GM12892 (cell line): ENCODE measurements around the gene TENM3.

Source experiments
- POLR2A ChIP-seq: IDR thresholded peaks from 2 replicates; pipeline ENCODE4 v1.6.1; 2011; ENCODE audit warnings: low read depth, low read length, control low read depth
- POLR2AphosphoS5 ChIP-seq: IDR thresholded peaks from 2 replicates; pipeline ENCODE4 v1.6.1; 2011; ENCODE audit warnings: low read depth, low read length, control low read depth

GRCh38 chr4:182764642-182765041, 521.4 kb downstream of the TENM3 start:
- TF ChIP-seq POLR2AphosphoS5, result no peak
- no peak for TF ChIP-seq POLR2A
